Nephron progenitor cell (in vitro differentiated cells): Measurements from ENCODE around the gene C1QTNF1.

ENCODE experiments used
- DNase-seq: peaks from one replicate; pipeline ENCODE4 v3.0.0; 2021
- H3K27ac Mint-ChIP-seq: 2 replicates; pipeline ENCODE4 v1.8.0; 2021; ENCODE audit warnings: mild to moderate bottlenecking, moderate library complexity, mixed read lengths
- H3K27me3 Mint-ChIP-seq: 2 replicates; pipeline ENCODE4 v1.8.0; 2021; ENCODE audit warnings: mild to moderate bottlenecking, low read depth, mixed read lengths; ENCODE audit not compliant: poor library complexity
- H3K36me3 Mint-ChIP-seq: 2 replicates; pipeline ENCODE4 v1.8.0; 2021; ENCODE audit warnings: low read depth, mixed read lengths
- H3K4me1 Mint-ChIP-seq: 2 replicates; pipeline ENCODE4 v1.8.0; 2021; ENCODE audit warnings: mixed read lengths
- H3K4me3 Mint-ChIP-seq: 2 replicates; pipeline ENCODE4 v1.8.0; 2021; ENCODE audit warnings: mild to moderate bottlenecking, moderate library complexity, mixed read lengths
- H3K9me3 Mint-ChIP-seq: 2 replicates; pipeline ENCODE4 v1.8.0; 2021; ENCODE audit warnings: mild to moderate bottlenecking, moderate library complexity, mixed read lengths
- TF ChIP-seq, protein P1 (sequence below): fragments of 200-600 bp; sonication (generic); IDR thresholded peaks from 2 replicates; pipeline ENCODE4 v1.5.0; 2021; ENCODE audit warnings: antibody characterized with exemption

Gene C1QTNF1

GRCh38 chr17:79045001-79045729 lies 21.2 kb downstream of the C1QTNF1 start:
- no peak overlapping the region for H3K27ac Mint-ChIP-seq
- DNase-seq = no peak
- H3K4me3 Mint-ChIP-seq = no peak overlapping the region
- TF ChIP-seq, protein P1, sequence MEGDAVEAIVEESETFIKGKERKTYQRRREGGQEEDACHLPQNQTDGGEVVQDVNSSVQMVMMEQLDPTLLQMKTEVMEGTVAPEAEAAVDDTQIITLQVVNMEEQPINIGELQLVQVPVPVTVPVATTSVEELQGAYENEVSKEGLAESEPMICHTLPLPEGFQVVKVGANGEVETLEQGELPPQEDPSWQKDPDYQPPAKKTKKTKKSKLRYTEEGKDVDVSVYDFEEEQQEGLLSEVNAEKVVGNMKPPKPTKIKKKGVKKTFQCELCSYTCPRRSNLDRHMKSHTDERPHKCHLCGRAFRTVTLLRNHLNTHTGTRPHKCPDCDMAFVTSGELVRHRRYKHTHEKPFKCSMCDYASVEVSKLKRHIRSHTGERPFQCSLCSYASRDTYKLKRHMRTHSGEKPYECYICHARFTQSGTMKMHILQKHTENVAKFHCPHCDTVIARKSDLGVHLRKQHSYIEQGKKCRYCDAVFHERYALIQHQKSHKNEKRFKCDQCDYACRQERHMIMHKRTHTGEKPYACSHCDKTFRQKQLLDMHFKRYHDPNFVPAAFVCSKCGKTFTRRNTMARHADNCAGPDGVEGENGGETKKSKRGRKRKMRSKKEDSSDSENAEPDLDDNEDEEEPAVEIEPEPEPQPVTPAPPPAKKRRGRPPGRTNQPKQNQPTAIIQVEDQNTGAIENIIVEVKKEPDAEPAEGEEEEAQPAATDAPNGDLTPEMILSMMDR = no peak
- no peaks in the 10 kb centered on the region for H3K9me3 Mint-ChIP-seq
- no peaks in the 10 kb centered on the region for H3K36me3 Mint-ChIP-seq
- peaks cover 32% of the 10 kb centered on the region for H3K4me1 Mint-ChIP-seq
- peaks cover 21% of the 10 kb centered on the region for H3K27me3 Mint-ChIP-seq

DNA sequence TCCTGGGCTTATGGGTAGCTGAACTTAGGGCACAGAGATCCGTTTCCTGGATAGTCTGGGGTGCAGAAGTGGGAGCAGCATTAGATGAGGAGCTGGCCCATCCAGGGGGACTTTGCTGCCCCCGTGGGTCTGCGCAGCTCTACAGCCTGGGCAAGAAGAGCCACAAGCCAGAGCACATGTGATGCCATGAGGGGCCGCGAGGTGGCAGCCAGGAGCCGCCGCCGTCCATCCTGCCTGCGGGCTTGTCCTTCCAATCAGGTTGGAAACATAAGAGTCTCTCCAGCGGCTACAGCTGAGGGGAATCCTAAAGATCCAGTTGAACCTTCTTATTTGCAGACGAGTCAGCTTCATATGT lies 21.9 kb downstream of the C1QTNF1 start:
- no peaks in the 10 kb centered on the region for H3K9me3 Mint-ChIP-seq
- peak overlapping the region; percentile 30 for H3K27ac Mint-ChIP-seq
- TF ChIP-seq, protein P1 = peak; percentile 95

GRCh38 chr17:79046197-79046915 lies 22.4 kb downstream of the C1QTNF1 start:
- peak overlapping the region; percentile 8 for H3K4me3 Mint-ChIP-seq
- peaks cover 3% of the 10 kb centered on the region for H3K9me3 Mint-ChIP-seq
- peaks cover 32% of the 10 kb centered on the region for H3K4me1 Mint-ChIP-seq
- H3K27me3 Mint-ChIP-seq = peaks cover 23% of the 10 kb centered on the region
- TF ChIP-seq, protein P1 = no peak
- peak overlapping the region; percentile 30 for H3K27ac Mint-ChIP-seq
- H3K36me3 Mint-ChIP-seq = no peaks in the 10 kb centered on the region
- no peak for DNase-seq

More for the DNA sequence above, 21.9 kb downstream of the C1QTNF1 start:
- DNase-seq = peak; percentile 86
- peaks cover 22% of the 10 kb centered on the region for H3K27me3 Mint-ChIP-seq
- no peak overlapping the region for H3K4me3 Mint-ChIP-seq
- H3K36me3 Mint-ChIP-seq = no peaks in the 10 kb centered on the region
- peaks cover 32% of the 10 kb centered on the region for H3K4me1 Mint-ChIP-seq

DNA sequence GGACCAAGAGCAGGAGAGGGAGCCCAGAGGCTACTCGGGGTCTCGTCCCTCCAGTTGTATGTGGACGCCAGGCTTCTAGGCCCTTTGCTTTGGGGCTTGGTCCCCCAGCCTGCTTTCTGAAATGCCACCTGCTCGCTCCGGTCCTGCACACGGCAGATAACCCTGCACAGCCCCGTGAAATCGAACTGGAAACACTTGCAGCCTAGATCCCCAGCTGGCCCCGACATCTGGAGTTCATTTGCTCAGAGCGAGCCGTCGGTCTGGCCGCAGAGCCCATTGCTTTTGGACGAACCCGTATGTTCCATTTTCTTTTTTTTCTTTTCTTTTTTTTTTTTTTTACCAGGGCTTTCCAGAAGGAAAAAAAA lies 22.9 kb downstream of the C1QTNF1 start:
- DNase-seq = no peak
- peaks cover 23% of the 10 kb centered on the region for H3K27me3 Mint-ChIP-seq
- TF ChIP-seq, protein P1 = no peak
- no peaks in the 10 kb centered on the region for H3K36me3 Mint-ChIP-seq
- H3K9me3 Mint-ChIP-seq = peaks cover 7% of the 10 kb centered on the region
- no peak overlapping the region for H3K4me3 Mint-ChIP-seq
- H3K4me1 Mint-ChIP-seq = peaks cover 32% of the 10 kb centered on the region
- no peak overlapping the region for H3K27ac Mint-ChIP-seq

DNA sequence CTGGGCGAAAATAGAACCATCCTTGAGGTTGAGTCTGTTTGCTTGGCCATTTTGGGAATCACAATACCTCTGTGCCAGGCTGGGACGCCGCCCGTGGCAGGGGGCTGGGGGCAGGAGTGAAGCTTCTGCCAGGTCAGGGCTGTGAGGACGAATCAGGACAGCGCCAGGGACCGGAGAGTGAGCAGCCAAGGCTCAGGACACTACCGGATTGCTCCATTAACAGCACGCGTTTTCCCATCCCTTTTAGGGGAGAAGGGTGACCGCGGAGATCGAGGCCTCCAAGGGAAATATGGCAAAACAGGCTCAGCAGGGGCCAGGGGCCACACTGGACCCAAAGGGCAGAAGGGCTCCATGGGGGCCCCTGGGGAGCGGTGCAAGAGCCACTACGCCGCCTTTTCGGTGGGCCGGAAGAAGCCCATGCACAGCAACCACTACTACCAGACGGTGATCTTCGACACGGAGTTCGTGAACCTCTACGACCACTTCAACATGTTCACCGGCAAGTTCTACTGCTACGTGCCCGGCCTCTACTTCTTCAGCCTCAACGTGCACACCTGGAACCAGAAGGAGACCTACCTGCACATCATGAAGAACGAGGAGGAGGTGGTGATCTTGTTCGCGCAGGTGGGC lies 23.4 kb downstream of the C1QTNF1 start:
- H3K4me1 Mint-ChIP-seq = peaks cover 32% of the 10 kb centered on the region
- TF ChIP-seq, protein P1 = no peak
- H3K27ac Mint-ChIP-seq = no peak overlapping the region

More for the DNA sequence above, 23.4 kb downstream of the C1QTNF1 start:
- Mint-ChIP-seq H3K36me3 (no peaks in the 10 kb centered on the region), H3K4me3 (no peak overlapping the region), H3K9me3 (peaks cover 12% of the 10 kb centered on the region), H3K27me3 (peaks cover 23% of the 10 kb centered on the region)
- DNase-seq = no peak
